Stimulated activated memory B cell treated with anti-CD40 and anti-IgM and Interleukin-4, amounts not matched to agents 10 μg/mL and 1 μg/mL and 100 μg/mL, for 72 hours (primary cell): ENCODE data around the gene ATG9B.

ENCODE experiments used
- ATAC-seq: fragments of 150-1000 bp; cut with Tn5 transposase; 2 replicates; pipeline ENCODE4 v1.10.0; 2021
- H3K27ac Mint-ChIP-seq: one replicate; pipeline ENCODE4 v1.8.0; 2022; ENCODE audit warnings: mild to moderate bottlenecking, mixed read lengths
- H3K27me3 Mint-ChIP-seq: one replicate; pipeline ENCODE4 v1.8.0; 2022; ENCODE audit warnings: mixed read lengths
- H3K36me3 Mint-ChIP-seq: one replicate; pipeline ENCODE4 v1.8.0; 2022; ENCODE audit warnings: mixed read lengths
- H3K4me1 Mint-ChIP-seq: one replicate; pipeline ENCODE4 v1.8.0; 2022; ENCODE audit warnings: mixed read lengths
- H3K4me3 Mint-ChIP-seq: one replicate; pipeline ENCODE4 v1.8.0; 2022; ENCODE audit warnings: mild to moderate bottlenecking, moderate library complexity, mixed read lengths
- H3K9me3 Mint-ChIP-seq: one replicate; pipeline ENCODE4 v1.8.0; 2022; ENCODE audit warnings: mixed read lengths

The ATG9B gene

GRCh38 chr7:151024435-151025056 lies at the start of gene ATG9B:
Gene ATG9B (minus strand): TSS chr7:151024494. CDS start chr7:151024423, 71 bp downstream.
- Mint-ChIP-seq H3K27ac (no peak within 1 kb of the TSS), H3K36me3 (peaks cover 5% of the 10 kb centered on the region), H3K4me1 (peaks cover 20% of the 10 kb centered on the region), H3K9me3 (no peaks in the 10 kb centered on the region), H3K4me3 (no peak within 1 kb of the TSS), H3K27me3 (peaks cover 33% of the 10 kb centered on the region)
- ATAC-seq, result no peak

GRCh38 chr7:151073990-151074389 lies 49.7 kb upstream of the ATG9B start:
- ATAC-seq, result no peak
- Mint-ChIP-seq H3K9me3 (no peaks in the 10 kb centered on the region), H3K36me3 (peaks cover 57% of the 10 kb centered on the region), H3K27ac (no peak overlapping the region), H3K4me3 (no peak overlapping the region), H3K4me1 (peaks cover 17% of the 10 kb centered on the region), H3K27me3 (no peaks in the 10 kb centered on the region)

GRCh38 chr7:151071032-151071866 lies 47.0 kb upstream of the ATG9B start:
- no peak for ATAC-seq
- Mint-ChIP-seq H3K4me3 (no peak overlapping the region), H3K27me3 (no peaks in the 10 kb centered on the region), H3K36me3 (peaks cover 68% of the 10 kb centered on the region), H3K27ac (no peak overlapping the region), H3K4me1 (no peaks in the 10 kb centered on the region), H3K9me3 (no peaks in the 10 kb centered on the region)

- peaks cover under 1% of the 10 kb centered on the region for H3K4me1 Mint-ChIP-seq
- H3K9me3 Mint-ChIP-seq, result no peaks in the 10 kb centered on the region
- no peak for ATAC-seq
- no peak overlapping the region for H3K4me3 Mint-ChIP-seq
- H3K27me3 Mint-ChIP-seq, result no peaks in the 10 kb centered on the region
- H3K27ac Mint-ChIP-seq, result no peak overlapping the region
- peaks cover 63% of the 10 kb centered on the region for H3K36me3 Mint-ChIP-seq
These were observed 46.3 kb upstream of the ATG9B start for GRCh38 chr7:151070574-151070960.

GRCh38 chr7:151069841-151070573 lies 45.7 kb upstream of the ATG9B start:
- no peak for ATAC-seq
- Mint-ChIP-seq H3K4me1 (peaks cover 4% of the 10 kb centered on the region), H3K4me3 (no peak overlapping the region), H3K27me3 (no peaks in the 10 kb centered on the region), H3K27ac (no peak overlapping the region), H3K9me3 (no peaks in the 10 kb centered on the region), H3K36me3 (peaks cover 62% of the 10 kb centered on the region)

- peaks cover 63% of the 10 kb centered on the region for H3K36me3 Mint-ChIP-seq
These were observed 43.9 kb upstream of the ATG9B start for GRCh38 chr7:151068069-151068773.

GRCh38 chr7:151066273-151066974 lies 42.1 kb upstream of the ATG9B start:
- Mint-ChIP-seq H3K4me3 (no peak overlapping the region), H3K9me3 (no peaks in the 10 kb centered on the region), H3K27me3 (no peaks in the 10 kb centered on the region), H3K27ac (no peak overlapping the region), H3K36me3 (peaks cover 51% of the 10 kb centered on the region), H3K4me1 (peaks cover 10% of the 10 kb centered on the region)
- peak; percentile 25 for ATAC-seq

More at GRCh38 chr7:151068069-151068773, 43.9 kb upstream of the ATG9B start:
- H3K4me3 Mint-ChIP-seq, result no peak overlapping the region
- H3K27me3 Mint-ChIP-seq, result no peaks in the 10 kb centered on the region
- ATAC-seq, result no peak
- H3K27ac Mint-ChIP-seq, result no peak overlapping the region
- H3K9me3 Mint-ChIP-seq, result no peaks in the 10 kb centered on the region
- H3K4me1 Mint-ChIP-seq, result peaks cover 4% of the 10 kb centered on the region

- H3K9me3 Mint-ChIP-seq, result no peaks in the 10 kb centered on the region
- peaks cover 44% of the 10 kb centered on the region for H3K36me3 Mint-ChIP-seq
- H3K27ac Mint-ChIP-seq, result no peak overlapping the region
These were observed 41.2 kb upstream of the ATG9B start for GRCh38 chr7:151065516-151065915.

GRCh38 chr7:151064993-151065392 lies 40.7 kb upstream of the ATG9B start:
- Mint-ChIP-seq H3K36me3 (peaks cover 39% of the 10 kb centered on the region), H3K9me3 (no peaks in the 10 kb centered on the region), H3K27ac (no peak overlapping the region), H3K4me1 (peaks cover 24% of the 10 kb centered on the region), H3K4me3 (no peak overlapping the region), H3K27me3 (no peaks in the 10 kb centered on the region)
- ATAC-seq, result no peak

More at GRCh38 chr7:151065516-151065915, 41.2 kb upstream of the ATG9B start:
- peaks cover 19% of the 10 kb centered on the region for H3K4me1 Mint-ChIP-seq
- no peaks in the 10 kb centered on the region for H3K27me3 Mint-ChIP-seq
- no peak for ATAC-seq
- H3K4me3 Mint-ChIP-seq, result no peak overlapping the region

- peaks cover 25% of the 10 kb centered on the region for H3K4me1 Mint-ChIP-seq
- H3K27me3 Mint-ChIP-seq, result no peaks in the 10 kb centered on the region
- no peak overlapping the region for H3K27ac Mint-ChIP-seq
- H3K36me3 Mint-ChIP-seq, result peaks cover 33% of the 10 kb centered on the region
- no peaks in the 10 kb centered on the region for H3K9me3 Mint-ChIP-seq
- no peak for ATAC-seq
- no peak overlapping the region for H3K4me3 Mint-ChIP-seq
These were observed 40.2 kb upstream of the ATG9B start for GRCh38 chr7:151064454-151064853.

GRCh38 chr7:151063212-151063561 lies 38.9 kb upstream of the ATG9B start:
- Mint-ChIP-seq H3K27me3 (no peaks in the 10 kb centered on the region), H3K4me3 (no peak overlapping the region)
- no peak for ATAC-seq

GRCh38 chr7:151062399-151063211 lies 38.3 kb upstream of the ATG9B start:
- no peaks in the 10 kb centered on the region for H3K9me3 Mint-ChIP-seq
- no peaks in the 10 kb centered on the region for H3K27me3 Mint-ChIP-seq
- H3K27ac Mint-ChIP-seq, result no peak overlapping the region
- no peak for ATAC-seq
- peaks cover 19% of the 10 kb centered on the region for H3K36me3 Mint-ChIP-seq
- peaks cover 37% of the 10 kb centered on the region for H3K4me1 Mint-ChIP-seq
- no peak overlapping the region for H3K4me3 Mint-ChIP-seq

More at GRCh38 chr7:151063212-151063561, 38.9 kb upstream of the ATG9B start:
- Mint-ChIP-seq H3K9me3 (no peaks in the 10 kb centered on the region), H3K27ac (no peak overlapping the region), H3K4me1 (peaks cover 36% of the 10 kb centered on the region), H3K36me3 (peaks cover 25% of the 10 kb centered on the region)

GRCh38 chr7:151062111-151062398 lies 37.8 kb upstream of the ATG9B start:
- peak overlapping the region; percentile 88 for H3K4me3 Mint-ChIP-seq
- H3K36me3 Mint-ChIP-seq, result peaks cover 16% of the 10 kb centered on the region
- peaks cover 43% of the 10 kb centered on the region for H3K4me1 Mint-ChIP-seq
- no peaks in the 10 kb centered on the region for H3K27me3 Mint-ChIP-seq
- no peaks in the 10 kb centered on the region for H3K9me3 Mint-ChIP-seq
- no peak overlapping the region for H3K27ac Mint-ChIP-seq
- ATAC-seq, result no peak
